Measurements from ENCODE around the gene ZNF512B. TPM values are rescaled to one million over a fixed set of nuclear protein-coding genes. Genes with fewer than 3 reads are reported as not detected.
A peak's percentile ranks its signal among the peaks of the same experiment; 100 is the strongest.
"Not testable (repeated sequence)": the region's sequence is repeated elsewhere in the genome, so short reads cannot be mapped to it uniquely, and the experiment has no call there.

ZNF512B gene, protein sequence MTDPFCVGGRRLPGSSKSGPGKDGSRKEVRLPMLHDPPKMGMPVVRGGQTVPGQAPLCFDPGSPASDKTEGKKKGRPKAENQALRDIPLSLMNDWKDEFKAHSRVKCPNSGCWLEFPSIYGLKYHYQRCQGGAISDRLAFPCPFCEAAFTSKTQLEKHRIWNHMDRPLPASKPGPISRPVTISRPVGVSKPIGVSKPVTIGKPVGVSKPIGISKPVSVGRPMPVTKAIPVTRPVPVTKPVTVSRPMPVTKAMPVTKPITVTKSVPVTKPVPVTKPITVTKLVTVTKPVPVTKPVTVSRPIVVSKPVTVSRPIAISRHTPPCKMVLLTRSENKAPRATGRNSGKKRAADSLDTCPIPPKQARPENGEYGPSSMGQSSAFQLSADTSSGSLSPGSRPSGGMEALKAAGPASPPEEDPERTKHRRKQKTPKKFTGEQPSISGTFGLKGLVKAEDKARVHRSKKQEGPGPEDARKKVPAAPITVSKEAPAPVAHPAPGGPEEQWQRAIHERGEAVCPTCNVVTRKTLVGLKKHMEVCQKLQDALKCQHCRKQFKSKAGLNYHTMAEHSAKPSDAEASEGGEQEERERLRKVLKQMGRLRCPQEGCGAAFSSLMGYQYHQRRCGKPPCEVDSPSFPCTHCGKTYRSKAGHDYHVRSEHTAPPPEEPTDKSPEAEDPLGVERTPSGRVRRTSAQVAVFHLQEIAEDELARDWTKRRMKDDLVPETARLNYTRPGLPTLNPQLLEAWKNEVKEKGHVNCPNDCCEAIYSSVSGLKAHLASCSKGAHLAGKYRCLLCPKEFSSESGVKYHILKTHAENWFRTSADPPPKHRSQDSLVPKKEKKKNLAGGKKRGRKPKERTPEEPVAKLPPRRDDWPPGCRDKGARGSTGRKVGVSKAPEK
- total RNA-seq (10 to 100 TPM in 5 of 7 donors, 1 to 10 TPM in 2; 6.3 to 24.7 (median 22.3) TPM), polyA plus RNA-seq (10 to 100 TPM in 1 of 2 donors, 1 to 10 TPM in 1; 2.5 to 14.0 TPM)
- long read RNA-seq, donor 1, full-length matches to known transcripts = 3 of 25 reads
- long read RNA-seq, donor 1, partial matches to known transcripts = 9 of 25 reads
- long read RNA-seq, donor 1, other reads (novel, unspliced or antisense) = 13 of 25 reads
- long read RNA-seq, donor 2 = 0 reads
- long read RNA-seq, donor 3, full-length matches to known transcripts = 1 of 66 reads
- long read RNA-seq, donor 3, partial matches to known transcripts = 8 of 66 reads
- long read RNA-seq, donor 3, other reads (novel, unspliced or antisense) = 57 of 66 reads

DNA sequence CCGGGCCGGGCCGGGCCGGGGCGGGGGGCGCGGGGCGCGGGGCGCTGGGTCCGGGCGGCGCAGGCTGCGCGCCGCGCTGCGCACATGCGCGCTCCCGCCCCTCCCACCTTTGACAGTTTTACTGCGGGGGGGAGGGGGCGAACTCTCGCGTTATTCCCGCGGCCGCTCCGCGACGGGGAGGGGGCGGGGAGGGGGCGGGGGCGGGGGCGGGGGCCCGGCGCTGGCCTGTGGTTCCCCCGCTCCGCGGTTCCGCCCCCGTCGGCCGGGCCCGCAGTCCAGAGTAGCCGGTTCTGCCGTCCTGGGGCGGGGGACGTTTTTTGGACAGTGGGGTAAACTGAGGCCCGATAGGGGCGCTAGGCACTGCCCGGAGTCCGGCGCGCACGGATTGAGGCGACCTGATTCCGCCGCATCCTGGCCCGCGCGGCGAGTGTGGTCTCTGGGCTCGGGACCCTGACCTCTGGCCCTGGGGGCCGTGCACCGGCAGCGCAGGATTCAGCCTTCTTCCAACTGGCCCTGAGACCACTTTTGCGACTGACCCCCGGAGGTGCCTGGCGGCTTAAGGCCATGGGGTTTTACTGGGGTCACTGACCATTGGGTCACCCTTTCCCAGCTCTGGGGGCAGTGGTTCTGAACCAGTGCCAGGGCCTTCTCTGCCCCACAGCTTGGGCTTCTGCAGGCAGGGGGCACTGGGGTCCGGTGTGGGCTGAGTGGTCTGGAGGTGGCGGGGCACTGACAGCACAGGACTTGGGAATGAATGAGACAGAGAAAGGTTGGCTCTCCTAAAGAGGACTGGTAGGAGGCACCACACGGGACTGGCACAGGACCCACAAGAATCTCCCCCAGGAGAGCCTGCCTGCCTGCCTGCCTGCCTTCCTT lies at the start of gene ZNF512B:
Gene ZNF512B, minus strand, starts transcription at position 93 of the 876 bp plus-strand sequence. CDS start 1,980 bp downstream, outside the sequence.
- WGBS, 3 donors = 3% methylated on average over 33 to 73 of the region's 73 CpGs
- Histone ChIP-seq H3K4me1 (ENCODE audit: insufficient read depth) (peaks cover 11% of the 10 kb centered on the region), H3K27ac (peak within 1 kb of the TSS; percentile 65 to 67), H3K9me3 (no peaks in the 10 kb centered on the region), H3K27me3 (no peaks in the 10 kb centered on the region), H3K4me3 (peak within 1 kb of the TSS; percentile 57), H3K36me3 (no peaks in the 10 kb centered on the region)
- TF ChIP-seq, protein P1, sequence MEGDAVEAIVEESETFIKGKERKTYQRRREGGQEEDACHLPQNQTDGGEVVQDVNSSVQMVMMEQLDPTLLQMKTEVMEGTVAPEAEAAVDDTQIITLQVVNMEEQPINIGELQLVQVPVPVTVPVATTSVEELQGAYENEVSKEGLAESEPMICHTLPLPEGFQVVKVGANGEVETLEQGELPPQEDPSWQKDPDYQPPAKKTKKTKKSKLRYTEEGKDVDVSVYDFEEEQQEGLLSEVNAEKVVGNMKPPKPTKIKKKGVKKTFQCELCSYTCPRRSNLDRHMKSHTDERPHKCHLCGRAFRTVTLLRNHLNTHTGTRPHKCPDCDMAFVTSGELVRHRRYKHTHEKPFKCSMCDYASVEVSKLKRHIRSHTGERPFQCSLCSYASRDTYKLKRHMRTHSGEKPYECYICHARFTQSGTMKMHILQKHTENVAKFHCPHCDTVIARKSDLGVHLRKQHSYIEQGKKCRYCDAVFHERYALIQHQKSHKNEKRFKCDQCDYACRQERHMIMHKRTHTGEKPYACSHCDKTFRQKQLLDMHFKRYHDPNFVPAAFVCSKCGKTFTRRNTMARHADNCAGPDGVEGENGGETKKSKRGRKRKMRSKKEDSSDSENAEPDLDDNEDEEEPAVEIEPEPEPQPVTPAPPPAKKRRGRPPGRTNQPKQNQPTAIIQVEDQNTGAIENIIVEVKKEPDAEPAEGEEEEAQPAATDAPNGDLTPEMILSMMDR (IDR thresholded peaks at IDR 0.05) = no peak
- TF ChIP-seq EP300 (IDR thresholded peaks at IDR 0.05) (no peak), POLR2A (IDR thresholded peaks at IDR 0.05) (no peak)
- peak; percentile 71 to 83 (median 80) for DNase-seq
- intact Hi-C loops (cut with DNase I) = loop anchor here in 3 of 4 donors (5.0 to 10.0 kb wide), 3 partner anchors 63 to 433 kb away; partner anchors contain the start of gene PTK6 (in 1 of the 3)

DNA sequence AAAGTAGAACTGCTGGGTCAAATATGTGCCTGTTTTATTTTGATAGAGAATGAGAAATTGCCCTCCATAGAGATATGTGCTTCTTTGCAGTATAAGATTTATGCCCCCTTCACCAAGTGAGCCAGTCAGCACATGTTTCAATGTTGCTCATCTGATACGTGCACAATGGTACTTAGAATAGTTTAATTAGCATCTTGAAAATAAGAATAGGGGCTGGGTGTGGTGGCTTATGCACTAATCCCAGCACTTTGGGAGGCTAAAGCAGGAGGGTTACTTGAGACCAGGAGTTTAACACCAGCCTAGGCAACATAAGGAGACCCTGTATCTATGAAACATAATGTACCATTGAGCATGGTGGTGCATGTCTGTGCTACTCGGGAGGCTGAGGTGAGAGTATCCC lies 45.9 kb upstream of the ZNF512B start:
- Histone ChIP-seq H3K9me3 (no peaks in the 10 kb centered on the region), H3K4me1 (ENCODE audit: insufficient read depth) (no peaks in the 10 kb centered on the region), H3K36me3 (no peaks in the 10 kb centered on the region), H3K4me3 (no peak overlapping the region), H3K27ac (no peak overlapping the region), H3K27me3 (no peaks in the 10 kb centered on the region)
- no peak for DNase-seq
- TF ChIP-seq, protein P1 (IDR thresholded peaks at IDR 0.05) = no peak
- TF ChIP-seq EP300 (IDR thresholded peaks at IDR 0.05) (no peak), POLR2A (IDR thresholded peaks at IDR 0.05) (no peak)
- intact Hi-C loops (cut with DNase I) = no loop called here
- WGBS, 3 donors = 79 to 88% (median 83%) methylated on average over 2 of the region's 2 CpGs

DNA sequence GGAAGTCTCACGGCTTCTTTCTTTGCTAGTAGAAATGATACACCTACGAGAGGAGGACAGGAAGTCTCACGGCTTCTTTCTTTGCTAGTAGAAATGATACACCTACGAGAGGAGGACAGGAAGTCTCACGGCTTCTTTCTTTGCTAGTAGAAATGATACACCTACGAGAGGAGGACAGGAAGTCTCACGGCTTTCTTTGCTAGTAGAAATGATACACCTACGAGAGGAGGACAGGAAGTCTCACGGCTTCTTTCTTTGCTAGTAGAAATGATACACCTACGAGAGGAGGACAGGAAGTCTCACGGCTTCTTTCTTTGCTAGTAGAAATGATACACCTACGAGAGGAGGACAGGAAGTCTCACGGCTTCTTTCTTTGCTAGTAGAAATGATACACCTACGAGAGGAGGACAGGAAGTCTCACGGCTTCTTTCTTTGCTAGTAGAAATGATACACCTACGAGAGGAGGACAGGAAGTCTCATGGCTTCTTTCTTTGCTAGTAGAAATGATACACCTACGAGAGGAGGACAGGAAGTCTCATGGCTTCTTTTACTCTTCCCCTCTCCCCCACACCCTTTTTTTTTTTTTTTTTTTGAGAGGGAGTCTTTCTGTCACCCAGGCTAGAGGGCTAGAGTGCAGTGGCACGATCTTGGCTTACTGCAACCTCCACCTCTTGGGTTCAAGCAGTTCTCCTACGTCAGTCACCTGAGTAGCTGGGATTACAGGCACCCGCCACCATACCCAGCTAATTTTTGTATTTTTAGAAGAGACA lies 42.8 kb upstream of the ZNF512B start:
- H3K27ac ChIP-seq; H3K27me3 ChIP-seq; H3K9me3 ChIP-seq; DNase-seq; intact Hi-C loops (cut with DNase I); H3K36me3 ChIP-seq; H3K4me3 ChIP-seq; H3K4me1 ChIP-seq (ENCODE audit: insufficient read depth): not testable (repeated sequence)
- WGBS, 3 donors = 82 to 93% (median 87%) methylated on average over 7 to 12 of the region's 20 CpGs

DNA sequence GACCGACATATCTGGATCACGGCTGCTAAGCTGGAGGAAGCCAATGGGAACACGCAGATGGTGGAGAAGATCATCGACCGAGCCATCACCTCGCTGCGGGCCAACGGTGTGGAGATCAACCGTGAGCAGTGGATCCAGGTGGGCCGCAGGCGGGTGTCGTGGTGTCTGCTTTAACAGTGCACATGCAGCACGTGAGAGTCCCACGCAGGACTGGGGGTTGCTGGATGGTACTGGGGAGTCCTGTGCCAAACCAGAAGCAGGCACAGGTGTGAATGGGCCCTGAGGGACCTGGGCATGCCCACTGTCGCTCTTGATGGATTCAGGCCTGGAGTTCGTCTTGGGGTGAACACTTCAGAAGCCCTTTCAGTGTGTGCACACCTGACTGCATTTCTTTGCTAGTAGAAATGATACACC lies 41.6 kb upstream of the ZNF512B start:
- WGBS, 3 donors = 96% methylated on average over 16 of the region's 16 CpGs
- intact Hi-C loops (cut with DNase I) = no loop called here
- Histone ChIP-seq H3K4me3 (no peak overlapping the region), H3K9me3 (no peaks in the 10 kb centered on the region), H3K36me3 (no peaks in the 10 kb centered on the region), H3K4me1 (ENCODE audit: insufficient read depth) (no peaks in the 10 kb centered on the region), H3K27ac (no peak overlapping the region), H3K27me3 (no peaks in the 10 kb centered on the region)
- DNase-seq = no peak
- TF ChIP-seq POLR2A (IDR thresholded peaks at IDR 0.05) (no peak), EP300 (IDR thresholded peaks at IDR 0.05) (no peak)
- TF ChIP-seq, protein P1 (IDR thresholded peaks at IDR 0.05) = no peak

All from ovary (tissue), 10 donors.